Lung (tissue), 12 donors: ENCODE data around the gene DYNC1H1. TPM values are rescaled to one million over a fixed set of nuclear protein-coding genes. Genes with fewer than 3 reads are reported as not detected.
A peak's percentile ranks its signal among the peaks of the same experiment; 100 is the strongest.

ENCODE experiments used
- ATAC-seq: fragments of 200-7000 bp; cut with Tn5 transposase; one replicate; pipeline ENCODE4 v1.9.1; 2020; ENCODE audit warnings: moderate number of reproducible peaks; ENCODE audit not compliant: insufficient read depth, low FRiP score
- DNase-seq, 3 donors: peaks; one replicate each; pipeline ENCODE4 v3.0.0-alpha.2; 2013 to 2017
- H3K27ac ChIP-seq, 2 donors: one replicate each; pipeline ENCODE4 v1.5.1; 2013; ENCODE audit warnings: mild to moderate bottlenecking in 2 of 2, moderate library complexity in 2 of 2, control low read depth in 1 of 2, inconsistent platforms in 1 of 2, low read depth in 1 of 2, low read length in 1 of 2
- H3K27me3 ChIP-seq, 3 donors: one replicate each; pipeline ENCODE4 v1.5.1; 2013; ENCODE audit warnings: low read length in 2 of 3; ENCODE audit not compliant: control insufficient read depth in 3 of 3, insufficient read depth in 3 of 3
- H3K36me3 ChIP-seq, 4 donors: one replicate each; pipeline ENCODE4 v1.5.1; 2013; ENCODE audit warnings: low read length in 4 of 4, mild to moderate bottlenecking in 1 of 4, moderate library complexity in 1 of 4; ENCODE audit not compliant: control insufficient read depth in 4 of 4, insufficient read depth in 4 of 4
- H3K4me1 ChIP-seq, 5 donors: one replicate each; pipeline ENCODE4 v1.5.1; 2013; ENCODE audit warnings: low read length in 5 of 5, mild to moderate bottlenecking in 2 of 5, moderate library complexity in 1 of 5; ENCODE audit not compliant: control insufficient read depth in 5 of 5, insufficient read depth in 5 of 5
- H3K4me3 ChIP-seq: one replicate; pipeline ENCODE4 v1.5.1; 2013; ENCODE audit warnings: mild to moderate bottlenecking, control low read depth, moderate library complexity
- H3K9ac ChIP-seq, 2 donors: one replicate each; pipeline ENCODE4 v1.5.1; 2013; ENCODE audit warnings: low read length in 2 of 2, control low read depth in 1 of 2; ENCODE audit not compliant: insufficient read depth in 1 of 2
- H3K9me3 ChIP-seq, 4 donors: one replicate each; pipeline ENCODE4 v1.5.1; 2013; ENCODE audit warnings: low read length in 3 of 4, mild to moderate bottlenecking in 1 of 4, moderate library complexity in 1 of 4; ENCODE audit not compliant: control insufficient read depth in 4 of 4, insufficient read depth in 3 of 4
- WGBS, 2 donors: extraction: QIAGEN DNeasy Blood & Tissue Kit; methylation state at CpG; one replicate each; pipeline ENCODE4 v1.1.7; 2013; 5-methylcytosine and 5-hydroxymethylcytosine counted together
- polyA plus RNA-seq, 2 donors: library from polyadenylated mRNA; stranded (reverse); fragments of 200-250 nt; gene quantifications; one replicate each; pipeline ENCODE4 v1.2.1, GENCODE V29; 2013
- total RNA-seq, 2 donors: library from RNA; depleted of rRNA in 1 of 2; stranded (reverse); fragments of >200 nt in 1 of 2; gene quantifications; one replicate each; pipeline ENCODE4 v1.2.1, GENCODE V29; 2014 to 2021
- TF ChIP-seq, protein P1 (sequence below): IDR thresholded peaks from 2 replicates; pipeline ENCODE4 v1.5.1; 2012; ENCODE audit warnings: mild to moderate bottlenecking; ENCODE audit errors: control extremely low read depth, extremely low read depth
- donor health status: control.
- donor health status: control.
- donor health status: Bipolar disorder and iron deficiency.
- donor health status: healthy.
- donor health status: DM: yes; HTN: yes; CAD: no.

Gene DYNC1H1
- total and polyA plus RNA-seq, 4 donors = 111 to 485 (median 328) TPM

DNA sequence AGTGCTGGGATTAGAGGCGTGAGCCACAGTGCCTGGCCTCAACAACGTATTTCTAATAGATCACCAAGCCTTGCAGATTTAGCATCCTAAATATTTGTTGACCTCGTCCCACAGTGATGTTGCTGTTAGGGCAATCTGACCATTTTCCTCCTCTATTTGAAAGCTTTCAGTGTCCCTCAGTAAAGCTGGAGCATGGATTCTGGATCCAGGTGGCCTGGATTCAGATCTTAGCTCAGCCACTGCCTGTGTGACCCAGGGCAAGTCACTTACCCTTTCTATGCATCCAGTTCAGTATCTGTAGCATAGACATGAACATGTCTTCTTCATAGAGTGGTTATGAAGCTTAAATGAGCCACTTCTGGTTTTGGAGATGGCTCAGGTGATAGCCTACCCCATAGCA lies 126.3 kb downstream of the DYNC1H1 start:
- no peaks in the 10 kb centered on the region for H3K27me3 ChIP-seq
- H3K9ac ChIP-seq = no peak overlapping the region
- H3K36me3 ChIP-seq = peaks cover 0 to 1% (median 0%) of the 10 kb centered on the region in 4 donors
- no peak overlapping the region for H3K27ac ChIP-seq
- no peak for ATAC-seq
- H3K4me3 ChIP-seq = no peak overlapping the region
- WGBS, 2 donors = 89 to 98% methylated on average over 3 of the region's 3 CpGs
- no peak for DNase-seq
- no peaks in the 10 kb centered on the region for H3K9me3 ChIP-seq
- peaks cover 0 to 20% (median 8%) of the 10 kb centered on the region in 5 donors for H3K4me1 ChIP-seq
- TF ChIP-seq, protein P1, sequence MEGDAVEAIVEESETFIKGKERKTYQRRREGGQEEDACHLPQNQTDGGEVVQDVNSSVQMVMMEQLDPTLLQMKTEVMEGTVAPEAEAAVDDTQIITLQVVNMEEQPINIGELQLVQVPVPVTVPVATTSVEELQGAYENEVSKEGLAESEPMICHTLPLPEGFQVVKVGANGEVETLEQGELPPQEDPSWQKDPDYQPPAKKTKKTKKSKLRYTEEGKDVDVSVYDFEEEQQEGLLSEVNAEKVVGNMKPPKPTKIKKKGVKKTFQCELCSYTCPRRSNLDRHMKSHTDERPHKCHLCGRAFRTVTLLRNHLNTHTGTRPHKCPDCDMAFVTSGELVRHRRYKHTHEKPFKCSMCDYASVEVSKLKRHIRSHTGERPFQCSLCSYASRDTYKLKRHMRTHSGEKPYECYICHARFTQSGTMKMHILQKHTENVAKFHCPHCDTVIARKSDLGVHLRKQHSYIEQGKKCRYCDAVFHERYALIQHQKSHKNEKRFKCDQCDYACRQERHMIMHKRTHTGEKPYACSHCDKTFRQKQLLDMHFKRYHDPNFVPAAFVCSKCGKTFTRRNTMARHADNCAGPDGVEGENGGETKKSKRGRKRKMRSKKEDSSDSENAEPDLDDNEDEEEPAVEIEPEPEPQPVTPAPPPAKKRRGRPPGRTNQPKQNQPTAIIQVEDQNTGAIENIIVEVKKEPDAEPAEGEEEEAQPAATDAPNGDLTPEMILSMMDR = no peak

DNA sequence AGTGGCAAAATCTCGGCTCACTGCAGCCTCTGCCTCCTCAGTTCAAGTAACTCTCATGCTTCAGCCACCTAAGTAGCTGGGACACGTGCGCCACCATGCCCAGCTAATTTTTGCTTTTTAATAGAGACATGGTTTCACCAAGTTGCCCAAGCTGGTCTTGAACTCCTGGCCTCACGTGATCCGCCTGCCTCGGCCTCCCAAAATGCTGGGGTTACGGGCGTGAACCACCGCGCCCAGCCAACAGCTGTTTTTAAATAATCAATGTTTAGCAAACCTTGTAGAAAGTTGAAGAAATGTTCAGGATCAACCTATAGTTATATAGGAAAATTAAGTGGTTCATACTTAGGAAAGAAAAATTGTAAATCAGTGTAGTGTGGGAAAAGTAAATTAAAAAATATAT lies 128.4 kb downstream of the DYNC1H1 start:
- no peaks in the 10 kb centered on the region for H3K27me3 ChIP-seq
- TF ChIP-seq, protein P1 = no peak
- ATAC-seq (no peak), DNase-seq (no peak)
- WGBS, 2 donors = 94 to 96% methylated on average over 10 of the region's 10 CpGs
- no peaks in the 10 kb centered on the region for H3K9me3 ChIP-seq
- no peaks in the 10 kb centered on the region for H3K36me3 ChIP-seq
- peaks cover 0 to 27% (median 8%) of the 10 kb centered on the region in 5 donors for H3K4me1 ChIP-seq
- no peak overlapping the region for H3K9ac ChIP-seq
- no peak overlapping the region for H3K4me3 ChIP-seq
- no peak overlapping the region for H3K27ac ChIP-seq

DNA sequence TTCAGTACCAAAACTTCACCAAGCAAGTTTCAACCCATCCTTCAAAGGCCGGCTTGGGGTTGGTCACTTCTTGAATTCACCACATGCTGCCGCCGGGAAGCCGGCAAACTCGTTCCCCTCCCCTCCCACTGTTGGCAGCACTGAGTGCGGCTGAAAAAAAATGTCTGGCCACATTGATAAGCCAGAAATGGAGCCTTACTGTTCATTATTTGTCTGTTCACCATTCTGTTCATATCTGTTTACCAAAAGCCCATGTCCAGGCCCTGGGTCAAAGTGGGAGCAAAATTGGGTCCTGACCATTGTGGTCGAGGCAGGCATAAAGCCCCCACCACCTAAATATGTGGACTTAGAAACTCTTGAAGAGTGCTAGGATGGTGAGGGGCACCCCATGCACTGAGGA lies 129.7 kb downstream of the DYNC1H1 start:
- Histone ChIP-seq H3K27ac (no peak overlapping the region), H3K36me3 (no peaks in the 10 kb centered on the region), H3K4me1 (peaks cover 0 to 17% (median 5%) of the 10 kb centered on the region in 5 donors), H3K4me3 (no peak overlapping the region), H3K9ac (no peak overlapping the region), H3K9me3 (no peaks in the 10 kb centered on the region), H3K27me3 (no peaks in the 10 kb centered on the region)
- WGBS, 2 donors = 54 to 69% methylated on average over 7 of the region's 7 CpGs
- ATAC-seq (no peak), DNase-seq (peak; percentile 52 to 64 (median 56))
- TF ChIP-seq, protein P1 = no peak

DNA sequence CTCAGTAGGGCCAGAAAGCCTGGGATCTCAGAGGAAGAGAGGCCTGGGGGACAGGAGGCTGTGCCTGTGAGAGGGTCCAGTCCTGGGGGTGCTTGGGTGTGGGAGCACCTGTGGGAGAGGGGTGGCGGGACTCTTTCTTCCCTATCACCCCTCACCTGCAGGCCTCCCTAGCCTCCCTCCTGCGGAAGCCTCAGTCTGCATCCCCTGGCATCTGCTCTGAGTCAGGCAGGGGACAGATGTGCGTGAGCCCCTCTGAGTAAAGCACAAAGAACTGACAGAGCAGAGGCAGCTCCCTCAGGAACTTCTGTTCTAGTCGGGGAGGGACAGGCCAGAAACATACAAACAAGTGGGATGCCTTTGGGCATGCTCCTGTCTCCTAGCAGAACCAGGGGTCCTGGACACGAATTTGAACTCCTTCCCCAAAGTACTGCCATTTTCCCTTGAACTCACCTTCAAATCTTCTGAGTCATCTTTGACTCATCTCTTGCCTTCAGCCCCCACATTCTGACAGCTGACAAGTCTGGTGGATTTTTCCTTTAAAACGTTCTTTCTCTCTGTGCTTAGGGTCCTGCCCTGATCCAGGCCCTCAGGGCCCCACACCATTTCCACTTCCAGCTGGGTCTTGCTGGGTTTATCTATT lies 131.0 kb downstream of the DYNC1H1 start:
- WGBS, 2 donors = 85 to 93% methylated on average over 6 of the region's 6 CpGs
- DNase-seq (no peak), ATAC-seq (no peak)
- peaks cover 0 to 17% (median 5%) of the 10 kb centered on the region in 5 donors for H3K4me1 ChIP-seq
- H3K9me3 ChIP-seq = no peaks in the 10 kb centered on the region
- no peaks in the 10 kb centered on the region for H3K27me3 ChIP-seq
- no peak overlapping the region for H3K4me3 ChIP-seq
- H3K9ac ChIP-seq = no peak overlapping the region
- H3K36me3 ChIP-seq = no peaks in the 10 kb centered on the region
- H3K27ac ChIP-seq = no peak overlapping the region
- TF ChIP-seq, protein P1 = no peak
